Glomerular visceral epithelial cell (primary cell): ENCODE data around the gene DDR2.
"Not testable (repeated sequence)": the region's sequence is repeated elsewhere in the genome, so short reads cannot be mapped to it uniquely, and the experiment has no call there.

Experiments used
- DNase-seq: peaks from one replicate; pipeline ENCODE4 v3.0.0-alpha.2; 2016; ENCODE audit errors: extremely low spot score

The DDR2 gene

DNA sequence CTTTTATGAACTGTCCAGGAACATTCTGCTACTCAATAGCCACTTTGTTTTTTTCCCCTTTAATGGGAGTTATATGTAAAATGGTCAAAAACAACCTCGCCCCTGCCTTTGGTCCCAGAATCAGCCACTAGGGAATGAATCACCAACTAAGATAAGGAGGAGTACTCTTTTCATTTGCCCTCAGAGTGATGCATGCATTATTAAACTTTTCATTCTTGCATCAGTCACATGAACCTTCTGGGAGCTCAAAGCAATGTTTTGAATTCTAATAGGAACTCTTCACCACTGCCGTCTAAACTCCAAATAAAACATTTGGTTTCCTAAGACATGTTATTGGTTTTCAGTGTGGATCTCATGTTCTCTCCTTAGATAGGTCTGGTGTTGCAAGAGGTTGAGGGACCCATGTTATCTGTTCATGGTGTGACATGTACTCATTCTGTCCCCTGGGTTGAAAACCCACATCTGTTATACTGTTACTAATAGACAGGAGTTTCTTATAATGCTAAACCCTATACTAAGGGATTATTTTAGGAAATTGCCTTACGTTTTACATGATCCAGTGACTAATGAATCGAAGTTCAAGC lies 140.4 kb downstream of the DDR2 start:
- no peak for DNase-seq

DNA sequence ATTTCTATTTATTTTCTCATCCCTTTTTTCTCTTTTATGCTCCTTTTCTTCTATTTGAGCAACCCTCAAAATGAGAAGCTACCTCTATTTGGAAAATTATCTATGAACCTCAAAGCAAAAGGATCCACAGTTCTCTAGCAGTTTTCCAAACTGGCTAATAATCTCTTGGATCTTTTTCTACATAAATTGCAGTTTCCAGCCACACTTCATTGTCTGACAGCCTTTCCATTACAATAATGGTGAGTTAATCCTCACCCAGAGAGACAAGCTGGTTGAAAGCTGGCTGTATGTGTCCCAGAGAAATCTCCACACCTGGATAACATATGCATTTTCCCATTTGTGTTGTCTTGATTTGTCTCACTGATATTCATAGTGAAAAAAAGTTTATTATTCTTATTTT lies 141.7 kb downstream of the DDR2 start:
- DNase-seq = no peak

DNA sequence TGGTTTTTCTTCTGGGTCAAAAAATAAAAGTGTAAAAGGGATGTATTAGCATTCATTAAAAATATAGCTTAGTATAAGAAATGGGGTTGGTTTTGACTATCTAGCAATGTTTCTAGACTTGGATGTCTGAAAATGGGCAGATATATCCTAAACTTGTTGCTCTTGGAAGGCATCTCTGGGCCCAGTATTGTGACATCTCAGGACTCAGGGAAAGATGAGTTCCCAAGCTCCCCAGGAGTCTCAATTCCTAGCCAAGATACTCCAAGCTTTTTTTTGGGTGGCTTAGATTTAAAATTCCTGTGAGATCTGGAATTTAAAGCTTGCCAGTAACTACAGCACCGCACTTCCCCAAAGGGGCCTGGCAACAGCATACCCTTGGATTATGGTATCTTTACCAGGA lies 146.8 kb downstream of the DDR2 start:
- no peak for DNase-seq

DNA sequence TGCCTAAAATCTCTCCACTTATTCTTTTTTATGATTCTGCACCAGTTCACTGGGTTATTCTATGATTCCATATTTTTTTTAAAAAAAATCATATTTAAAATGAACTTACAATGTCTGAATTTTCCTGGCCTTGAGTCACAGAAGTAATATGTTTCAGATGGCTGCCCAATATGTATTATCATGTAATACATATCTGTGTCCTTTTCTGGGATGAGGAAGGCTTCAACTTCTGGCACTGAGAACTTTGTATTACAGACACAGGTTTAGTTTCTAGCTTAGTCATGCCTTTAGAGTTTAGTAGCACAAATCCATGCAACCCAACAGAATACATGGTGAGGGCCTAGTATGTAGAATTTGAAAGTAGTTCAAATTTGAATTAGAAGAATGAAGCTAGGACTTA lies 150.4 kb downstream of the DDR2 start:
- DNase-seq = no peak

DNA sequence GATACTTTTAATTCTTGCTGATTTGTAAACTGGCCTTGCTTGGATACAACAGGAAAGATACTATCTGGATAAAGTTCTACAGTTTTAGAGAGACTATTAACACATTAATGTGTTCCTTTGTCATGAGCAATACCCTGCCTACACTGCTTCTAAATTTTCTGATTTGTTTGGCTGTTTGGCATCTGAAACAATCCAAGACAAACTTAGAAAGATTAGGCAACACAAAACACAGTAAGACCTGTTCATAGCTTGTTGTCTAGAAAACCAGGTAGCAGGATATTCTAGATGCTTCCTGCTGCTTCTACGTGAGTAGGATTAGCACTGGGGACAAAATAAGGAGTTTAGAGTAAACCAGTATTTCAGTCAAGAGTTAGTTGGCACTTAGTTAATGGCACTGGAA lies 152.7 kb downstream of the DDR2 start:
- DNase-seq = not testable (repeated sequence)

DNA sequence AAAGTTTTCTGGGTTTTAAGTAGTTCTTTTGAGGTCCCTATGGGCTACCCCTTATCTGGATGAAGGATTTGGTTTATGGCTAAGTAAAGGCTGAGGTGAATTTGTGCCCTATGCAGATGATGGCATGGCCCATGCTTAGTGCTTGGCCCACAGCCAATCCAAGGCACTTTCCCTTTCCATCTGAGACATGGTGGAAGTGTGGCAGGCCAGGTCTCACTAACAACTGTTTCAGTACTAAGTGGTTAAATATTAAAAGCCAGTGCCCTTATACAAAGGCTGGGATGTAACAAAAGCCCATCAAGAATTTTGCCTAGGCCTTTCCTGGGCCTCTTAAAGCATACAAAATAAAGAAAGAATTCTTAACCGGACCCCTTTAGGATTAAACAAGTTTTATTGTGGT lies 156.5 kb downstream of the DDR2 start:
- DNase-seq = peak; percentile 19

DNA sequence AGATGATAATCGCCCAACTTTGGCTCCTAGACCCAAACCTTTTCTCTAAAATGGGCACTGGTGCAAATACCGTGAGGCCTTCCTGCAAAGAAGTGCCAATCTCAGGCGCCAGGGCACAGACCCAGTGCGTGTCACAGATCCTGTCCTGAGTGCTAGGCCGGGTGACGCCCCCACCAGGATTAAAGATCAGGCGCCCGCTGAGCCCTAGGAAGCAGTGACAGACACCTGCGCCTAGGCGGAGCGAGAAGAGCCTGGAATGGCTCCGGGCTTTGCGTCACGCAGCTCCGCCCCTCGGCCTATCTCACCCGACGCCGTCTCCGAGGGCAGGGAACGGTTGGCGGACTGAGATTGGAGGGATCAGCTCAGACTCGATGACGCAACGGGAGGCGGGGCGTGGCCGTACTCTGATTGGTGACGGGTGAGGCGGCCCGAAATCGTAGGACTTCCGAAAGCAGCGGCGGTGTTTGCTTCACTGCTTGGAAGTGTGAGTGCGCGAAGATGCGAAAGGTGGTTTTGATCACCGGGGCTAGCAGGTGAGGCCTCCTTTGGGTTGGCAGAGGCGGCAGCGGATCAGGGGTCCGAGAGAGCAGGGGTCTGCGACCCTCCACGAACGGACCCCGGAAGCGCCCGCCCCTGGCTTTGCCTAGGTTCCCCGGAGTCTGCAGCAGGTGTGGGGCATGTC lies 158.2 kb downstream of the DDR2 start, which contains the start of gene HSD17B7:
Gene HSD17B7 (plus strand): TSS at position 400 of the 682 bp plus-strand sequence. CDS start 99 bp downstream, at position 499.
- DNase-seq = peak; percentile 69

DNA sequence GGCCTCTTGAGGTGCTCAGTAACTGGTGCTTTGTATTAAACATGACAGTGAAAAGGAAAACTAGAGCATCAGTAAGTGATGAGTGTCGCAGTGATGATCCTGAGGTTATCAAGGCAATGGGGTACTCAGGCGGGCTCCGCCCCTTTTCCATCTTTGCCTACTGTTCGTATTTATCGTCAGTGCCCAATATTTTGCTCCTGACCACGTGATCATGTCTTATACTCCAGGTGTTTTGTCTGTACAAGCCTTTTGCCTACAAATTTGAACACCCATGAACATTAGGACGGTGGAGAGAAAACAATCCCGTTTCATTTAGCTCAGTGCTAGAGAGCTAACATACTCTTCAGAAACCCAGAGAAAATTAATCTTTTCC lies 158.7 kb downstream of the DDR2 start:
- not testable (repeated sequence) for DNase-seq

DNA sequence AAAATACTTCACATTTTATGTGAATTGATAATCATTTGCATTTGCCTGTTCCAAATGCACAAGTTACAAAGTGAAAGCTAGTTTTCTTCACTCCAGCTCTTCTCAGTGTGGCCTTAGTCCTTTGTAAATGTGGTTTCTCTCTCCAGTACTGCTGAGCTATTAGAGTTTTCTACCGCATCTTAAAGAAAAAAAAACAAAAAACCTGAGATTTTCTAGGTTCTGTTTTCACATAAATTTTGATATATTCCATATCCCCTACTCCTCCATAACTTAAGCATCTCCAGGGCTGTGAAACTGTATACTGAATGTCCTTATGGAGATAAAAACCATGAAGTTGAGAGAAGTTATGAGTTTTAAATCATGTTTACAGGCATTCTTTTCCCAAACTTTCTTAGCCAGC lies 162.0 kb downstream of the DDR2 start:
- not testable (repeated sequence) for DNase-seq

DNA sequence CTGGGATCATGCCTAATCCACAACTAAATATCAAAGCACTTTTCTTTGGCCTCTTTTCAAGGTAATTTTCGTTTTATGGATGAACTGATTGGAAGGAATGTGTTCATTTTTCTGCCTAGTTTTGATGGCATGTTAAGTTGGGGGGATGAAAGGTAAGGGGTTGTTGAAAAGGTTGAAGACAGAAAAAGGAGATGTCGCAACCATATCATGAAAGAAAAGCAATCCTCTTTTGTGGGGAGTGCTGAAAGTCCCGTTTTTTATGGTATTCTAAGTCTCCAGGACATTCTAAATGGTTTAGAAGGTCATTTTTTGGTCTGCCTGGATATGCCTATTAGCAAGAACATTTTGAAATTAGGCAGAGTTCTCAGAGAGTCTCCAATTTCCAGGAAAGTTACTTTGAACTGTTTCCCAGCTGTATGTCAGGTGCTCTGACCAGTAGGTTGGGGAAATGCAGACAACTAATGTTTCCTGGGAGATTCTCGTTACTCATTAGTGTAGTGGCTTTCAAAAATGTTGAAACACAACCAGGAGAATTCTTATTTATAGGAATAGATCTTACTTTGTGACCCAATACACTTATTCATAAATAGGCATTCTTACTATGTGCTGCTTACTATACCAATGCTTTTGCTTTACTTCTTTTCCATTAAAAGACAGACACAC lies 164.5 kb downstream of the DDR2 start:
- DNase-seq = not testable (repeated sequence)

DNA sequence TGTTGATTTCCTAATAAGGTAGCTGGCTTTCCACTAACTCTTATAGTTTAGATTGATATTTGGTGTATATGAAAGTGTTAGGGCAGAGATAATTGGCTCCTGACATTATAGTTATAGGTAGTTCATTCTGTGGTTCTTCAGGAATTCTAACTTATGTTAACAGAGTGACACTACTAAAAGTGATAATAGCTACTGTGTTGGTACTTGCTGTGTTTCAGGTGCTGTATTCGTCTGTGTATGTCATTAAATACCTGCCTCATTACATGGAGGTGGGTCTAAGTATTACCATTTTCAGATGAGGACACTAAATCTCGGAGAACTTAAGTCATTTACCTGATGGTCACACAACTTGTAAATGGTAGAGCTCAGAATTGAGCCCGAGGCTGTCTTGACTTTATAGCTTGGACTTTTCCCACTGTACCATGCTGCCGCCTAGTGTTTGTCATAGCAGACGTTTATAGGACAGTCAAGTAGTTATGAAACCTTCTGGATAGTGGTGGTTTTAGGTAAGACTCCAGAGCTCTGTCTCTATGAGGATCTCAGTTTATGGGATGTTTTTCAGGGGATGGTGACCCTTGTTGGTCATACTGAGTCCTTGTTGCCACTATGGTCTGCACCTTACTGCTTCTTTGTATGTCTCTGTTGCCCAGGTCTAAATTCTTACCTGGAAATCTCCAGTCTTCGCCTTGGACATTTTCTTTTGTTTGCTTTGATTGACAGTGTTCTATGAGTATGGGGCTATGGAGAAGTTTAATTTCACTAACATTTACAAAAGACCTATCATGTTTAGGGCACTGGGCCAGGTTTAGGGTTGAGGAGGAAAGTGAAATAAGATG lies 167.9 kb downstream of the DDR2 start:
- DNase-seq = peak; percentile 69

DNA sequence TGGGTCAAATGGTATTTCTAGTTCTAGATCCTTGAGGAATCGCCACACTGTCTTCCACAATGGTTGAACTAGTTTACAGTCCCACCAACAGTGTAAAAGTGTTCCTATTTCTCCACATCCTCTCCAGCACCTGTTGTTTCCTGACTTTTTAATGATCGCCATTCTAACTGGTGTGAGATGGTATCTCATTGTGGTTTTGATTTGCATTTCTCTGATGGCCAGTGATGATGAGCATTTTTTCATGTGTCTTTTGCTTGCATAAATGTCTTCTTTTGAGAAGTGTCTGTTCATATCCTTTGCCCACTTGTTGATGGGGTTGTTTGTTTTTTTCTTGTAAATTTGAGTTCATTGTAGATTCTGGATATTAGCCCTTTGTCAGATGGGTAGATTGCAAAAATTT lies 175.2 kb downstream of the DDR2 start:
- not testable (repeated sequence) for DNase-seq

DNA sequence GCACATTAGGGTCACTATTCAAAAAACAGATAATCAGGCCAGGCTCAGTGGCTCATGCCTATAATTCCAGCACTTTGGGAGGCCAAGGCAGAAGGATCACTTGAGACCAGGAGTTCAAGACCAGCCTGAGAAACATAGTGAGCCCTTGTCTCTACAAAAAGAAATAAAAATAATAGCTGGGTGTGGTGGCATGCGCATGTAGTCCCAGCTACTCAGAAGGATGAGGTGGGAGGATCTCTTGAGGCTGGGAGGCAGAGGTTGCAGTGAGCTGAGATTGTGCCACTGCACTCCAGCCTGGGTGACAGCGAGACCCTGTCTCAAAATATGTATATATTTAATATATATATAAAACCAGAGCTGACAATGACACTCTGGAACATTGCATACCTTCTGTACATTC lies 180.1 kb downstream of the DDR2 start:
- DNase-seq = not testable (repeated sequence)

DNA sequence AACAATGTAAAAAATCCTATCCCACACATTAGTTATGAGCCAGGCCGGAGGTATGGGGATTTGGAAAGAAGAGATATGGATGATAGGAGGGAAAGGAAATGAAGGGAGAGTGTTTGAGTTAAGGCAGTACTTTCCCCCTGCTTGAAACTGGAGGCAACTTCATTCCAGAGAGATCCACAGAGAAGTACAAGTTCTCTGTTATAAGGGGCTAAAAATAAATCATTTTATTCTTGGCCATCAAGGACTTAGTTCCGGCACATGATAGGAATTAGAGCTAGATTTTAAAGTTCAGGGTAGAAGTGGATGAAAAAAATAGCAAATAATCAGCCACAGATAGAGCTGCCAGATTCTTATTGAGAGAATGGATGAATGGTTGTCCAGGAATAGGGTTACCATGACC lies 185.9 kb downstream of the DDR2 start:
- not testable (repeated sequence) for DNase-seq

DNA sequence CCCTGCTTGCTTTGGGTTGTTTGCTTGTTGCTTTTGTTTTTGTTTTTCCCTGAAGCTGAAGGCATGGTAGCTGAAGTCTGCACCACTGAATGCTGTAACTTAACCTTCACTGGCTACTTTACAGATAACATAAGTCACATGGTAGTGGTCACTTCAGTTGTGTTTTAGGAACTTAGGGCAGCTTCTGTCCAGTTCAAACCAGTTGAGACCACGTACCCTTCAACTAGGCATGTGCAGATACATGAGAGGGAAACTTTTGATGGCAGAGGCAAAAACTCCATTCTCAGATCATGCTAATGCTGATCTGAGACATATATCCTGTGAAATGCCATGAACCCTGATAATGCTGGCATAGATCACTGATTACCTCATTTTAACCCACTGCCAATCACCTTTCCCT lies 186.4 kb downstream of the DDR2 start:
- DNase-seq = not testable (repeated sequence)

DNA sequence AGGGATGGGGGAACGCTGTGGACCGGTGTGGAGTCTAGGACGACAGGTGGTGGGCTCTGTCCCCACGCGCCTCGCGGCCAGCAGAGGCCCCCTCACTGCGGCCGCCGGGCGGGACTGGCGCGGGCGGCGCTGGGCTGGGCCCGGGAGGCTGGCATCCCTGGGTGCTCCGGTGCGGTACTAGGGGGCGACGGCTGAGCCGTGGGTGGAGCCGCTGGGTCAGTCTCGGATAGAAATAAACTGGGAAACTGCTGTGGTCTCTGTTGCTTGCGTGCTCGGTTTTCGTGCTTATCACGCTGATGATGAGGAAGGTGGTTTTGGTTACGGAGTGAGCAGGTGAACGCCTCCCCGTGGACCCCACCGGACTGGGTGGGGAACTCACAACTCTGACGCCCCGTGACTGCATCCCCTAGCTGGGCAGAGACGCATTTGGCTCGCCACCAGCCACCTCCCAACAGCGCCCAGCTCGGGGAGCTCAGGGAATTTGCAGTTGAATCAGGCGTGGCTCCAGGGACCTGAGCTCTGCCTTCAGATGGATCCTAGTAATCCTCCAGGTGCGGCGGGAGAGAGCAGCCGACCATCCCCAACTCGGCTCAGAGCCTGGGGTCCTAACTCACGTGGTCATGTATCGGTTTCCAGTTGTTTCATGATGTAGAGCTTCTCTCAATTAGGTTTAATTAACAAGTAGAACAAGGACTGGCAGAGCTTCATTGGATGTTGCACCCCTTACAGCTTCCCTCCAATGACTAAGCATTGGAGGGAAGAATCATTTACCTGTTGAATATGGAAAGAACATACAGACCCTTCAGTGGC lies 190.3 kb downstream of the DDR2 start:
- DNase-seq = peak; percentile 6

DNA sequence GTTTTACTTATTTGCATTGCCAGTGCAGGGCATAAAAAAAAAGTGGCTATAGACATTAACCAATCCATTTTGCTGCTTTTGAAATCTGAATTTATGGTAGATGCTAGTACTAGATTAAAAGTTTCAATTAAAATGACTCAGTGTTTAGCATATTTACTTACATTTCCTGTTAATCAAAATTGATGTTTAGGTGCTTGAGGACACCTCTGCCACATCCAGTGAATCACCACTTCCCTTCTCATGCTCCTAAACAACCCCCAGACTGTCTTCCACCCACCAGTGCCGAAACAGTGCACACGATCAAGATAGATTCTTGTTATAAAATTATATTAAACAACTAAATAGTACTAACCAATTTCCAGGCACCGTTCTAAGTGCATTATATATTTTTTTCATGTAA lies 191.0 kb downstream of the DDR2 start:
- DNase-seq = no peak

DNA sequence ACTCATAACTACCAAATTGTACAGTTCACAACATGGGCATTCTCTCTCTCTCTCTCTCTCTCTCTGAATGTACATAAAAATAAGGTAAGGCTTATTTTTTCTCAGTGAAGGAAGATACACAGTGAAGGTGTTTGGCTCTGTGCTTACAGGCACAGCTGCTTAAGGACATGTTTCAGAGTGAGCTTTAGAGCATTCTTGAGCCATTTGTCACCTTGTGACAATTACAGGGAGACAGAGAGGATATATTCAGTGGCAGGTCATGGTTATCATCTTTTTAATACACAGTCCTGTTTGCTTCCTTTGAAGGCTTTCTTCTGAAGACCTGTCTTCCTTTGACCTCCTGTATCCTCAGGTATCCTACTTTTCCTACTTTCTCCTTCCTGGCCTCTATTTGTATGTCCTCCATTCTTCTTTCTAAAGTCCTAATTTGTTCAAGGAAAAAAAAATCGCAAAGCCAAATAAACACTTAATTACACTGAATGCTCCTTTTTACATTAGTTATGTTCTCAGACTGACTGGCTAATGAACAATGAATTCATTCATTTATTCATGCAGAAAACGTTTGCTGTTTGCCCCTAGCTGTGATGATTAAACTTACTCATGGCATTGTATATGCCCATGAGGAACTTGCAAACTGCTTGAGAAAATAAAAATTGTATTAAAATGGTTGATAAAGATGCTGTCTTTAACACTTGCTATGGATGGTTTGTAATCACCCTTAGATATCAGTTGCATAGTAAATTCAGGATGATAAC lies 191.7 kb downstream of the DDR2 start:
- no peak for DNase-seq

DNA sequence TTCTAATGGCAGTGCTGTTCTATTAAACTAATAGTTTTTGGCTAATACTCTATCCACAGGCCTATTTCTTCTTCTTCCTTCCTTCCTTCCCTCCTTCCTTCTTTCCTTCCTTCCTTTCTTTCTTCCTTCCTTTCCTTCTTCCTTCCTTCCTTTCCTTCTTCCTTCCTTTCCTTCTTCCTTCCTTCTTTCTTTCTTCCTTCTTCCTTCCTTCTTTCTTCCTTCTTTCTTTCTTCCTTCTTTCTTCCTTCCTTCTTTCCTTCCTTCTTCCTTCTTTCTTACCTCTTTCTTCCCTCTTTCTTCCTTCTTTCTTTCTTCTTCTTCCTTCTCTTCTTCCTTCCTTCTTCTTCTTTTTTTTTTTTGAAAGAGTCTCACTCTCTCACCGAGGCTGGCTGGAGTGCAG lies 197.0 kb downstream of the DDR2 start:
- no peak for DNase-seq

DNA sequence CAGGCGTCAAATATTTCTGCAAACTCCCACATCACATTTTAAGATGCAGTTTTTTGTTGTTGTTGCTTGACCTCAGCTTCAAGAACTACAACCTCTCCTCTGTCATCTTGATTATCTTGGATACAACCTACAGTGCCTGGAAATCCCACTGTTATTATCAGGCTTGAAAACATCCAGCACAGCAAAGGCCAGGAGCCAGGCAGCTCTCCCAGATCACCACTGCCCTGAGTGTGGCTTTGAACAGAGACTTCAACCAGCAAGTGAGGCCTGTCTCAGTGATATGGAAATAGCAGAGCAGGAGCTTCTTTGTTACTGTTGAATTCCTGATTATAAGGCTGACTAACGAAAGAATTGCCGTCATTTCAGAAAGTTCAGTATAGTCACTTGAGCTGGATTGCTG lies 200.2 kb downstream of the DDR2 start:
- DNase-seq = no peak
